Activated CD8-positive, alpha-beta memory T cell treated with anti-CD3 and anti-CD28 coated beads, Interleukin-2, amount 10 ng/mL, durations not matched to agents 7 days and 5 days (primary cell): ENCODE data around the gene LEFTY1. TPM values are rescaled to one million over a fixed set of nuclear protein-coding genes. Genes with fewer than 3 reads are reported as not detected.
A peak's percentile ranks its signal among the peaks of the same experiment; 100 is the strongest.

ENCODE experiments used
- ATAC-seq: fragments of 150-1000 bp; cut with Tn5 transposase; one replicate; pipeline ENCODE4 v1.10.0; 2021; ENCODE audit warnings: moderate library complexity
- CTCF ChIA-PET: fragments of 350-600 bp; sonication (Branson Sonifier 250); formaldehyde crosslinking; loops from one replicate; lab custom pipeline; 2021; ENCODE audit warnings: antibody characterized with exemption; lab: Charles Lee
- DNase-seq: peaks from one replicate; pipeline ENCODE4 v3.0.0-alpha.2; 2020
- H3K27ac Mint-ChIP-seq: one replicate; pipeline ENCODE4 v1.8.0; 2021; ENCODE audit warnings: mild to moderate bottlenecking, mixed read lengths
- H3K27me3 Mint-ChIP-seq: one replicate; pipeline ENCODE4 v1.8.0; 2021; ENCODE audit warnings: mixed read lengths
- H3K36me3 Mint-ChIP-seq: one replicate; pipeline ENCODE4 v1.8.0; 2021; ENCODE audit warnings: mild to moderate bottlenecking, mixed read lengths
- H3K4me1 Mint-ChIP-seq: one replicate; pipeline ENCODE4 v1.8.0; 2021; ENCODE audit warnings: mixed read lengths
- H3K4me3 Mint-ChIP-seq: one replicate; pipeline ENCODE4 v1.8.0; 2021; ENCODE audit warnings: mild to moderate bottlenecking, moderate library complexity, mixed read lengths
- H3K9me3 Mint-ChIP-seq: one replicate; pipeline ENCODE4 v1.8.0; 2022; ENCODE audit warnings: low read depth, mixed read lengths
- total RNA-seq, 2 experiments: library from RNA; stranded (reverse); gene quantifications; one replicate each; pipeline ENCODE4 v1.2.3, GENCODE V29; 2021

Gene LEFTY1
- total RNA-seq, 2 experiments from 2014 or later: not detected

DNA sequence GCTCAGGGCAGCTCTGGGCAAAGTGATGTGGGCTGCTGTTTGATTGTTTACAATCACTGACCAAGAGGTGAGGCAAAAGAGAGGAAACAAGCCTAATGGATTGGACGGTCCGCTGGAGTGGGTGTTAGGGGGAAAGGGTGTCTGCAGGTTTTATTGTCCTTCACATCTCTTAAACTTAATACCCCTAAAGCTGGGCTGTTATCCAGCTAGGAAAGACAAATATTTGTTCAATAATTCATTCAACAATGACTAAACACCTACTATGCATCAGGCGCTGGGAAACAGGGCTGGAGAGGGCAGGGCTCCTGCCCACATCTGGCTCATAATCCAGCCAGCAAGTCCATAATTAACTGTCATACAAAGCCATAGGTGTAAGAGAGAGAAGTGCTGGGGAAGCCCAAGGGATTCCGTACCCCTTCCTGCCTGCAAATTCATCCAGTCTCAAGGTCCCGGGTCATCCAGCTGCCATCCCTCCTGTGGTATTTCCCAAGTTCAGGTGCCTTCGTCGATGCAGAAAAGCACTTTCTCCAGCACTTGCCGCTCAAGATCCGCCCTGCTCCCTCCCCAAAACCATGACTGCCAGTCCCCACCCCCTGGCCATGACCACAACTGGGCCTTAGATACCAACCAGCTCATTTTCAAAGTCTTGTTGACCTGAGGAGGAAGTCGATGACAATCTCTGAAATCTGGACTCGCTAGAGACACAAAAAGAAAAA lies 17.4 kb downstream of the LEFTY1 start:
- DNase-seq (no peak), ATAC-seq (no peak)
- Mint-ChIP-seq H3K4me1 (peaks cover 38% of the 10 kb centered on the region), H3K27ac (no peak overlapping the region), H3K36me3 (peaks cover 39% of the 10 kb centered on the region), H3K9me3 (no peaks in the 10 kb centered on the region), H3K4me3 (no peak overlapping the region), H3K27me3 (no peaks in the 10 kb centered on the region)
- CTCF ChIA-PET: interaction anchor here (0.7 to 2.1 kb wide), 5 partner anchors 8 to 93 kb away, joined by 3 to 9 read pairs (median 6); partner anchors contain the start of genes SRP9 and TMEM63A

DNA sequence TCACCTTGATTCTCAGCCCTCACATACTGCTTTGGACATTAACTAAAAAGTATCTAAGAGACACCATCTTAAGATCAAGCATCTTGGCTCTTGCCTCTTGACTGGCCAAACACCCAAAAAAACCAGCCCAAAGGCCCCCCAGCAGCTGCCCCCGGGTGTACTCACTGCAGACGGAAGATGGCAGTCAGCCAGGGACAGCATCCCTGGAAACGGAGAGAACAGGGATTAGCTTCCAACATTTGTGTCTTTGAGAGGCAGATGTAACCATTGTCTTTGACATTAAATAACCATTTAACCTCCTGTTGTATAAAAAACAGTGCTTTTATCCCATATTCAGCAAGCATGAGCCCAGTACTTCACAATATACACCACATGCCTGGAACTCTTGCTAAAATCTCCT lies 18.0 kb downstream of the LEFTY1 start:
- Mint-ChIP-seq H3K4me3 (no peak overlapping the region), H3K4me1 (peaks cover 38% of the 10 kb centered on the region)
- ATAC-seq: no peak

DNA sequence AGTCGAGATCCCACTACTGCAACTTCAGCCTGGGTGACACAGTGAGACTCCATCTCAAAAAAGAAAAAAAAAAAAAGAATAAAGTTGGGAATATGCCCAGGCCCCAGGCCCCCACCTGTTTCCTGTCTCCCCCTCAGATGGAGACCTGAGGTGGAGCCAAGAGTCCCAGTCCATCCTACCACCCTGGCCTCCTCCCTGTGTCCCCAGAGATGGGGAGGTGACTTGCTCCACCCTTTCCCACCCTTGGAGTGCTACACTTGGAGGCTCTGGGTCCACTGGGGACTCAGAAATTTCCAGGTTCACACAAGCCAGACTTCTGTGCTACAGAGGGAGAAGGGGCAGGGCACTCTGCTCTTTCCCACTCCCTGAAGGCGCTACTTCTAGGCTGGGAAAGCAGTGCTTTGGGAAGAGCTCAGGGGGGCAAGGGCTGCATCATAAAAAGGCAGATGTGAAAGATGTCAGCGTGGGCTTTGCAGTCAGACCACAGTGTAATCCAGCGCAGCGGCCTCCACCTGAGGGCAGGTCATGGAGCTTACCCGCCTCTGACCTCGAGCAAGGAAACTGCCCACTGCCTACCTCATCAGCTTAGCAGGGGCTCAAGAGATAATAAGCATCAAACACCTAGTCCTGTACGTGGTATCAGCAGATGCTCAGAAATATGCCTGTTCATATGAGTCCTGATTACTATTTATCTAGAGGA lies 20.2 kb downstream of the LEFTY1 start:
- Mint-ChIP-seq H3K4me3 (no peak overlapping the region), H3K4me1 (peaks cover 35% of the 10 kb centered on the region), H3K27ac (no peak overlapping the region), H3K36me3 (peaks cover 40% of the 10 kb centered on the region), H3K27me3 (no peaks in the 10 kb centered on the region), H3K9me3 (no peaks in the 10 kb centered on the region)
- CTCF ChIA-PET: interaction anchor here (0.8 to 1.2 kb wide), 2 partner anchors 12 to 16 kb away, joined by 3 read pairs; no protein-coding TSS in a partner anchor
- ATAC-seq: no peak
- no peak for DNase-seq

More for the DNA sequence above, 18.0 kb downstream of the LEFTY1 start:
- Mint-ChIP-seq H3K9me3 (no peaks in the 10 kb centered on the region), H3K27me3 (no peaks in the 10 kb centered on the region), H3K27ac (no peak overlapping the region), H3K36me3 (peaks cover 40% of the 10 kb centered on the region)
- CTCF ChIA-PET: interaction anchor here (1.4 to 2.1 kb wide), 4 partner anchors 9 to 93 kb away, joined by 5 to 9 read pairs (median 6); partner anchors contain the start of genes SRP9 and TMEM63A
- no peak for DNase-seq

DNA sequence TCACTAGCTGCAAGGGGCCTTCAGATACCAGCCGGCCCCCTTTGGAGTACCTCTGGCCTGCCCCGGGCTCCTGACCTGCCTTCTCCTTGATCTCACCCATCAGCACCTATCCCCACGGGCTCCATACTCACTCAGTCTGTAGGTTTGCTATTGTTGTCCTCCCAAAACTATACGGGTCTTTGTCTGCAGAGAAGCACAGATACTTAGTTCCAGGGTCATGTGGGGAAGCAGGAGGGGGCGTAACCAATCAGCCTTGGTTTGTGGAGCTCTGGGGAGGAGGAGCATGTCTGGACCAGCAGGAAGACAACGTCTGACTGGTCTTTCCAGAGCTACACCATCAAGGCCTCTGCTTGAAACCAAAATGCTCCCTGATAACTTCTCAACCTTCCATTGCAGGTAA lies 22.0 kb downstream of the LEFTY1 start:
- no peaks in the 10 kb centered on the region for H3K9me3 Mint-ChIP-seq
- peaks cover 40% of the 10 kb centered on the region for H3K36me3 Mint-ChIP-seq
- DNase-seq (no peak), ATAC-seq (no peak)
- H3K27me3 Mint-ChIP-seq: no peaks in the 10 kb centered on the region
- H3K27ac Mint-ChIP-seq: no peak overlapping the region
- no peak overlapping the region for H3K4me3 Mint-ChIP-seq
- CTCF ChIA-PET: interaction anchor here (1.3 to 2.0 kb wide), 3 partner anchors 10 to 44 kb away, joined by 6 to 8 read pairs (median 8); partner anchors contain the start of gene TMEM63A
- peaks cover 34% of the 10 kb centered on the region for H3K4me1 Mint-ChIP-seq

DNA sequence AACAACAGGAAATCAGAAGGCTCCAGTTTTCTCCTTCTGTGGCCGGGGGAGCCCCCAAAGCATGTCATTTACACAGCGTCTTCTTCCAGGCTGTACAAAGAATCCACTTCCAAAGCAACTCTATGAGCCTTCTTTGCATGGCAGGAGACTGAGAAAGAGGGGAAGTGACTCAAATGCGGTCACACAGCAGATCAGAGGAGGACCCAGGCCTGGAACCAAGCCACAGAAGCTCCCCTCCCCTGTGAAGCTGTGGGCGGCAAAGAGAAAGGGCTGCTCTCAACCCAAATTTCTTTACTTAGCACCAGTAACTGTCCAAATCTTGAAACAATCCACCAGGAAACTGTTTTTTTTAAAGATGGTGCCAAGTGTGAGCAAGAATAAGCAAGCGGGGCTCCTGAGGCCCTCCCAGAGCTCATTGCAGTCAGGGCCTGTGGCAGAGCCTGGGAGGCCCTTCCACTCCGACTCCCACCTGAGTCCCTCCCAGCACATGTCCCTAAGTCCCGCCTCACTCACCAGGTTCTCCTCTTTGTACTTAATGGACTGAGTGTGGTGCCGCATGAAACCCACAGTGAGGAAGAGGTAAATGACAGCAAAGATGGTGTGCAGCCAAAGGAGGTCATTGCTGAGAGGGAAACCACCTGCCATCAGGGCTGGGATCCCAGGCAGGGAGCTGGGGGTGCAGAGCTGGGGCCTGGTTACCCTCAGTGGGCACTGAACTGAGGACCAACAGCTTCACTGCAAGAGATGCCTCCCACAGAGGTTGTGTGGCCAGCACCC lies 22.7 kb downstream of the LEFTY1 start:
- H3K27ac Mint-ChIP-seq: peak overlapping the region; percentile 61
- H3K27me3 Mint-ChIP-seq: no peaks in the 10 kb centered on the region
- peaks cover 29% of the 10 kb centered on the region for H3K4me1 Mint-ChIP-seq
- CTCF ChIA-PET: interaction anchor here (1.0 to 2.0 kb wide), 5 partner anchors 8 to 45 kb away, joined by 3 to 8 read pairs (median 6); partner anchors contain the start of gene TMEM63A
- DNase-seq (peak; percentile 77), ATAC-seq (peak; percentile 82)
- H3K4me3 Mint-ChIP-seq: peak overlapping the region; percentile 0
- H3K9me3 Mint-ChIP-seq: no peaks in the 10 kb centered on the region
- peaks cover 42% of the 10 kb centered on the region for H3K36me3 Mint-ChIP-seq

DNA sequence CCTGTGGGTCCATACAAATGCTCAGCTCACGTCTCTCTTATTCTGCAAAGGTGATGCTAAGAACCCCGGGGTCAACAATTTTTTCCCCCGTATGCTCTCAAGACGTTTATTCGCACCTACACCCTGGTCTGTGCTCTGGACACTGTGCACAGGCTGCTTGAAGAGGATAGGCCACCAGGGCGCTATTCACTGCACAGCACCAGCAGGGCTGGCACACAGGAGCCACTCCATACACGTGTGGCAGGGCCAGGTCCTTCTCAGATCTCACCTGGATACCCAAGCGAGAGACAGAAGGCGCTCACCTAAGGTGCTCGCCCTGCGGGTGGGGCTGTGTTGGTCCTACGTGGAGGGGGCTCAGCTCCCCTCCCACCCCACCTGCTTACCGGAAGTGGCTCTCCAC lies 23.4 kb downstream of the LEFTY1 start:
- Mint-ChIP-seq H3K27ac (peak overlapping the region; percentile 61), H3K4me3 (no peak overlapping the region), H3K27me3 (no peaks in the 10 kb centered on the region), H3K9me3 (no peaks in the 10 kb centered on the region), H3K36me3 (peaks cover 42% of the 10 kb centered on the region), H3K4me1 (peaks cover 29% of the 10 kb centered on the region)
- ATAC-seq (peak; percentile 9), DNase-seq (no peak)
- CTCF ChIA-PET: interaction anchor here (1.0 to 2.0 kb wide), 3 partner anchors 8 to 46 kb away, joined by 3 to 8 read pairs (median 3); no protein-coding TSS in a partner anchor

DNA sequence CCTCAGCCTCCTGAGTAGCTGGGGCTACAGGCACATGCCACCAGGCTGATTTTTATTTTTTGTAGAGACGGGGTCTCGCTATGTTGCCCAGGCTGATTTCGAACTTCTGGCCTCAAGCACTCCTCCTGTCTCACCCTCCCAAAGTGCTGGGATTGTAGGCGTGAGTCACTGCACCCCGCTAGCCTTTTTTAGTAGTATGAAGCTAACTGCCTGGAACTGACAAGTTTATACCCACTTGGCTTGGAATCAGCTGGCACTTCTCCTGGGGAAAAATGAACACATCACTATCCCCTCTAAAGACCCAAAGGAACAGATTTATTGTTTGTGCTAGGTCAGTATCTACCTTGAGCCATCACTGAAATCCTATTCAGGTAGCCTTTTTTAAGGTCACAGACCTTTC lies 25.8 kb downstream of the LEFTY1 start:
- Mint-ChIP-seq H3K4me3 (no peak overlapping the region), H3K9me3 (no peaks in the 10 kb centered on the region), H3K4me1 (peaks cover 29% of the 10 kb centered on the region), H3K36me3 (peaks cover 38% of the 10 kb centered on the region), H3K27me3 (no peaks in the 10 kb centered on the region), H3K27ac (no peak overlapping the region)
- CTCF ChIA-PET: interaction anchor here (0.9 kb wide), 1 partner anchor 10 kb away, joined by 3 read pairs; no protein-coding TSS in a partner anchor
- DNase-seq: no peak
- ATAC-seq: no peak

DNA sequence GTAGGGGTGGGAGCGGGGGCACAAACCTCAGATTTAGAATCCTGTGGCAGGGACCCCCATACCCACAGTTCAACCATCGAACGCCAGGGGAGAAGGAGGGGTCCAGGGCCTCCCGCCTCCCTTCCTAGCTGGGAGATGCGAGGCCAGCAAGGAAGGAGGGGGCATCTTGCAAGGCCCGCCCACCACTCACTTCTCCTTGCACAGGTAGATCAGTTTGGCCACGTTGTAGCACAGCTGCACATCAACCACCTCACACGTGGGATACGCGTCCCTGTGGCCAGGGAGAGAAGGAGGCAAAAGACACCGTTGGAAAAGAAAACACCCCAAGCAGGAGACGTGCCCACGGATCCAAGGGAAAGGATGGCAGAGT lies 26.4 kb downstream of the LEFTY1 start:
- Mint-ChIP-seq H3K9me3 (no peaks in the 10 kb centered on the region), H3K27ac (no peak overlapping the region), H3K36me3 (peaks cover 33% of the 10 kb centered on the region), H3K4me3 (no peak overlapping the region), H3K4me1 (peaks cover 25% of the 10 kb centered on the region), H3K27me3 (no peaks in the 10 kb centered on the region)
- no peak for DNase-seq
- no peak for ATAC-seq
- CTCF ChIA-PET: interaction anchor here (0.9 kb wide), 1 partner anchor 9 kb away, joined by 3 read pairs; no protein-coding TSS in a partner anchor

DNA sequence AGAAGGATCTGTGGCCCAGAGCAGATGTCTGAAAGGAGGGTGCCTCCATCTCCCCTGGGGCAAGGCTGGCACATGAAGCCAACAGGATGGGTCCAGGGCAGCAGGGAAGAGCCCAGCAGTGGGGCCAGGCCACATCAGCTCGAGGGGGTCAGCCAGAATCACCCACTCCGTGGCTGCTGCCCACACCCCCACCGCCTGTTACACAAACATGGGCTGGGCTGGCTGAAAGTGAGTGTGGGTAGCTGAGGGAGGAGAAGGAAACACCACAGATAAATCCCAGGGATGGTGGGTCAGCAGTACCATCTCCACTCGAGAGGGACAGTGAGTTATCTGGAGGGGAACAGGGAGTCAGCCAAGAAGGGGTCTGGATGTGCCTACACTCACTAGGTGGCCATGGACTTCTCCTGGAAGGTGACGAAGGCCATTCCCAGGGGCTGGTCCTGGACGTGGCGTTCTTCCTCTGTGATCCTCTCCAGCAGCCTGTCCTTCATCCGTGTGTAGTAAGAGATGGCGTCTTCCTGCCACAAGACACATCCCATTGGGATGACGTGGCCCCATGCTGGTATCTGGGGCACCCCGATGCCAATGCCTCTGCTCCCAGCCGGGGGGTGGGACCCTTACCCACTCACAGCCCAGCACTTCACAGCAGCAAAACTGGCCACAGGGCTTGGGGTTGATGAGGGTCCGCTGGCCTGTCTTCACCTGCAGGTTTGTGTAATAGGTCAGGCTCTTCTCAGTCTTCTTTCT lies 26.9 kb downstream of the LEFTY1 start:
- DNase-seq: no peak
- Mint-ChIP-seq H3K27me3 (no peaks in the 10 kb centered on the region), H3K4me3 (no peak overlapping the region), H3K36me3 (peaks cover 29% of the 10 kb centered on the region), H3K27ac (no peak overlapping the region), H3K9me3 (no peaks in the 10 kb centered on the region), H3K4me1 (peaks cover 19% of the 10 kb centered on the region)
- CTCF ChIA-PET: no interaction called here
- no peak for ATAC-seq

DNA sequence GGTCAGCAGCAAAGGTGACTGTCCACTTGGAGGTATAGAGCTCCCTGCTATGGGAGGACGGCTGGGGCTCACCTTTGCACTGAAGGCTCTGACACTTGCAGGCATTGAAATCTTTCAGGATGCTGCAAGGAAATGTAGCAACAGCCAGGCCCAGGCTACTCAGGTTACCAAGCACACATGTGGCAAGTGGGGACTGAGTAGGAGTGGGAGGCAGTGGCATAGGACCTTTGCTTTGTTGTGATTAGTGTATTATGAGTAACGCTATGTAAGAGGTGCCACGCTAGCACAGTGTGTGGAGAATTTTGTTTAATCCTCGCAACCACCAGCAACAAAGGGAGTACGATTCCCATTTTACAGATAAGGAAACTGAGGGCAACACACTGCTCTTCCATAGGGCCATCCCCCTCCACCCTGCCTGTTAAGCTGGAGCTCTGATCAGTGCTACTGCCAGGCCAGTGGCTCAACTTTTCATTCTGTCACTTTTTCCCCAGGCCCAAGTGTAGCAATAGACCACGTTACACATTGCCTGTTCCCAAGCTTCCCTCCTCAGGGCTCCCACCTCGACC lies 28.0 kb downstream of the LEFTY1 start:
- Mint-ChIP-seq H3K27me3 (no peaks in the 10 kb centered on the region), H3K4me1 (peaks cover 11% of the 10 kb centered on the region), H3K4me3 (no peak overlapping the region), H3K27ac (peak overlapping the region; percentile 38), H3K36me3 (peaks cover 29% of the 10 kb centered on the region), H3K9me3 (no peaks in the 10 kb centered on the region)
- DNase-seq: no peak
- no peak for ATAC-seq
- CTCF ChIA-PET: no interaction called here

DNA sequence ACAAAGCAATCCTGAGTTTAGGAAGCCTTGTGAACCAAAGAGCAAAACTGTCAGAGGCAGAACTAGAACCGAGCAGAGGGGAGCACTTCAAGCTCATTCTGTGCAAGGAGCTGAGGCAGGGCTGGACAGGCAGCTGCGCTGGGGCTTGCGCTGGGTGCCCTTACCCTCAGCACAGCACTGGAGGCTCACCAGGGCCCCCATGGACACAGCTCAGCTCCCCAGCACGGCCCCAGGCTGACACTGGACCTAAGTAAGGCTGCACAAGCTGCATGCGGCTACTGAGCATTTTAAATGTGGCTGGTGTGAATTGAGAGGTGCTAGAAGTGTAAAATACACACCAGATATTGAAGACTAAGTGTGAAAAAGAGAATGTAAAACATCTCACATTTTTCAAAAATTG lies 28.8 kb downstream of the LEFTY1 start:
- H3K4me1 Mint-ChIP-seq: peaks cover 5% of the 10 kb centered on the region

DNA sequence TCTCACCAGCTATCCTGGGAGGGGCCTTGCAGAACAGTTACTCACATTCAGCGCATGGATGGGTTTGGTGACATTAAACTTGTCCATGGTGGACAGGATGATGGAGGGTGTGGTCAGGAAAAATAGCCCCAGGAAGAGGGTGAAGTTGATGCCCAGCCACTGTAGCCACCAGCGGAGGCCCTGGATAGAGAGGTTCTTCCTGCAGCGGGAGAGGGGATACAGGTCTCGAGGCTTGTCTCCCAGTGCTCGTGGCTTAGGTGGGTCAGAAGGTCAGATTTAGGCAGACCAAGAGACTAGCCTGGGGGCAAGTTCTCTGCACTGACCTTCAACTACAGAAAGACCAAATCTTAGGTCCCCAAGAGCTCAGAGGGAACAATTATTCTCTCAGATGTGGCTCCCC lies 29.8 kb downstream of the LEFTY1 start:
- no peak for ATAC-seq
- CTCF ChIA-PET: interaction anchor here (1.0 to 1.5 kb wide), 2 partner anchors 19 to 52 kb away, joined by 3 read pairs; no protein-coding TSS in a partner anchor
- peaks cover 34% of the 10 kb centered on the region for H3K36me3 Mint-ChIP-seq

More for the DNA sequence above, 28.8 kb downstream of the LEFTY1 start:
- Mint-ChIP-seq H3K27ac (no peak overlapping the region), H3K9me3 (no peaks in the 10 kb centered on the region), H3K4me3 (no peak overlapping the region), H3K36me3 (peaks cover 29% of the 10 kb centered on the region), H3K27me3 (no peaks in the 10 kb centered on the region)
- CTCF ChIA-PET: interaction anchor here (1.0 kb wide), 1 partner anchor 18 kb away, joined by 3 read pairs; no protein-coding TSS in a partner anchor
- DNase-seq (no peak), ATAC-seq (no peak)

More for the DNA sequence above, 29.8 kb downstream of the LEFTY1 start:
- Mint-ChIP-seq H3K4me3 (no peak overlapping the region), H3K27ac (no peak overlapping the region), H3K27me3 (no peaks in the 10 kb centered on the region), H3K4me1 (peaks cover 5% of the 10 kb centered on the region), H3K9me3 (no peaks in the 10 kb centered on the region)
- DNase-seq: no peak
